Omental fat pad (tissue), 4 donors: Measurements from ENCODE around the gene CGB7. TPM values are rescaled to one million over a fixed set of nuclear protein-coding genes. Genes with fewer than 3 reads are reported as not detected.
A peak's percentile ranks its signal among the peaks of the same experiment; 100 is the strongest.

ENCODE experiments used
- ATAC-seq: fragments of 150-250 bp; one replicate; pipeline ENCODE4 v1.9.1; 2016; ENCODE audit warnings: mild to moderate bottlenecking, moderate library complexity; ENCODE audit not compliant: low FRiP score
- DNase-seq: peaks from one replicate; pipeline ENCODE4 v3.0.0-alpha.2; 2019; ENCODE audit warnings: low spot score
- CTCF ChIP-seq, 3 donors: fragments of 450-650 bp; IDR thresholded peaks; one replicate each; pipeline ENCODE4 v1.5.1; 2016 to 2017; ENCODE audit warnings: antibody characterized with exemption in 3 of 3, mild to moderate bottlenecking in 3 of 3, moderate library complexity in 2 of 3
- total RNA-seq, 4 donors: library from RNA; depleted of rRNA; stranded (reverse); fragments of >200 nt; gene quantifications; one replicate each; pipeline ENCODE4 v1.1.0, GENCODE V29; 2016

Gene CGB7
- total RNA-seq, result not detected

- DNase-seq (peak; percentile 43), ATAC-seq (peak; percentile 72)
- TF ChIP-seq CTCF (IDR thresholded peaks at IDR 0.05), result no peak
Measured at GRCh38 chr19:49057636-49058234, at the start of gene CGB7. CGB7 (minus strand) TSS chr19:49057749; CDS start chr19:49055375, 2,374 bp downstream.

- ATAC-seq (peak; percentile 16), DNase-seq (peak; percentile 64)
Measured at GRCh38 chr19:49106648-49107135, 49.1 kb upstream of the CGB7 start.

GRCh38 chr19:49104229-49104864, 46.8 kb upstream of the CGB7 start:
- no peak for TF ChIP-seq CTCF (IDR thresholded peaks at IDR 0.05)
- no peak for ATAC-seq
- DNase-seq, result no peak

More at GRCh38 chr19:49106648-49107135, 49.1 kb upstream of the CGB7 start:
- TF ChIP-seq CTCF (IDR thresholded peaks at IDR 0.05), result peak in 1 of 3 donors; percentile 42

GRCh38 chr19:49103331-49104085, 46.0 kb upstream of the CGB7 start:
- no peak for TF ChIP-seq CTCF (IDR thresholded peaks at IDR 0.05)
- no peak for ATAC-seq
- no peak for DNase-seq

GRCh38 chr19:49102303-49102702, 44.8 kb upstream of the CGB7 start:
- no peak for DNase-seq
- no peak for TF ChIP-seq CTCF (IDR thresholded peaks at IDR 0.05)

GRCh38 chr19:49101160-49101559, 43.6 kb upstream of the CGB7 start:
- no peak for DNase-seq
- TF ChIP-seq CTCF (IDR thresholded peaks at IDR 0.05), result no peak
- no peak for ATAC-seq

More at GRCh38 chr19:49102303-49102702, 44.8 kb upstream of the CGB7 start:
- ATAC-seq, result no peak
